IMR-90 (cell line): ENCODE data around the gene EDARADD. TPM values are rescaled to one million over a fixed set of nuclear protein-coding genes. Genes with fewer than 3 reads are reported as not detected.

Experiments used
- ATAC-seq: fragments of 200-7000 bp; cut with Tn5 transposase; 2 replicates; pipeline ENCODE4 v1.9.1; 2020; ENCODE audit warnings: low read depth, mild to moderate bottlenecking, moderate library complexity
- BruUV-seq: library from RNA; stranded (reverse); fragments of 400-500 nt; replicated peaks from 2 replicates; lab custom pipeline; 2021; lab: Mats Ljungman, UMichigan
- CTCF ChIA-PET: fragments of 300-600 bp; formaldehyde crosslinking; extraction: SDS; loops from one replicate; lab custom pipeline; 2021; ENCODE audit warnings: antibody characterized with exemption; lab: Yijun Ruan, JAX
- POLR2A ChIA-PET: fragments of 300-600 bp; sonication (Branson Sonifier 250); formaldehyde crosslinking; loops from one replicate; lab custom pipeline; 2022; ENCODE audit warnings: antibody characterized with exemption; ENCODE audit not compliant: unreplicated experiment; lab: Charles Lee
- DNase-seq: peaks from one replicate; pipeline ENCODE4 v3.0.0; 2013
- H2AFZ ChIP-seq: replicated peaks from 2 replicates; pipeline ENCODE3; 2013; ENCODE audit warnings: low read length, mild to moderate bottlenecking; ENCODE audit not compliant: poor library complexity
- H2AK5ac ChIP-seq: 2 replicates; pipeline ENCODE4 v1.6.1; 2013; ENCODE audit warnings: low read depth, low read length, inconsistent platforms
- H2AK9ac ChIP-seq: replicated peaks from 2 replicates; pipeline ENCODE3; 2013; ENCODE audit warnings: mild to moderate bottlenecking, low read depth, low read length, moderate library complexity; ENCODE audit not compliant: poor library complexity
- H2BK120ac ChIP-seq: 2 replicates; pipeline ENCODE4 v1.6.1; 2013; ENCODE audit warnings: low read depth, low read length, inconsistent platforms
- H2BK15ac ChIP-seq: 3 replicates; pipeline ENCODE4 v1.6.1; 2013; ENCODE audit warnings: low read depth, low read length, inconsistent platforms
- H2BK20ac ChIP-seq: 2 replicates; pipeline ENCODE4 v1.6.1; 2013; ENCODE audit warnings: low read depth, mild to moderate bottlenecking, inconsistent platforms, low read length, moderate library complexity
- H2BK5ac ChIP-seq: 2 replicates; pipeline ENCODE4 v1.6.1; 2013; ENCODE audit warnings: mild to moderate bottlenecking, low read depth, low read length, inconsistent platforms; ENCODE audit not compliant: poor library complexity, severe bottlenecking
- H3K14ac ChIP-seq: replicated peaks from 2 replicates; pipeline ENCODE4 v1.6.1; 2013; ENCODE audit warnings: low read depth, low read length, inconsistent platforms
- H3K18ac ChIP-seq: 2 replicates; pipeline ENCODE4 v1.6.1; 2013; ENCODE audit warnings: low read depth, low read length, control low read depth
- H3K23ac ChIP-seq: 2 replicates; pipeline ENCODE4 v1.6.1; 2013; ENCODE audit warnings: low read depth, low read length, inconsistent platforms
- H3K27ac ChIP-seq: 2 replicates; pipeline ENCODE4 v1.5.1; 2013; ENCODE audit warnings: mild to moderate bottlenecking, control low read depth, low read length; ENCODE audit not compliant: insufficient read depth
- H3K27me3 ChIP-seq: 2 replicates; pipeline ENCODE4 v1.6.1; 2013; ENCODE audit warnings: low read length; ENCODE audit not compliant: control insufficient read depth, insufficient read depth
- H3K36me3 ChIP-seq: 2 replicates; pipeline ENCODE4 v1.6.1; 2013; ENCODE audit warnings: low read length, mixed read lengths; ENCODE audit not compliant: control insufficient read depth, insufficient read depth
- H3K4ac ChIP-seq: 2 replicates; pipeline ENCODE4 v1.6.1; 2013; ENCODE audit warnings: low read depth, low read length, inconsistent platforms
- H3K4me1 ChIP-seq: 2 replicates; pipeline ENCODE4 v1.6.1; 2013; ENCODE audit warnings: low read length, mixed read lengths; ENCODE audit not compliant: control insufficient read depth, insufficient read depth
- H3K4me2 ChIP-seq: 2 replicates; pipeline ENCODE4 v1.6.1; 2013; ENCODE audit warnings: low read depth, mild to moderate bottlenecking, control low read depth, low read length, moderate library complexity
- H3K4me3 ChIP-seq: 2 replicates; pipeline ENCODE4 v1.5.1; 2013; ENCODE audit warnings: low read depth, mild to moderate bottlenecking, control low read depth, low read length, moderate library complexity; ENCODE audit not compliant: insufficient read depth
- H3K56ac ChIP-seq: 2 replicates; pipeline ENCODE4 v1.6.1; 2013; ENCODE audit warnings: low read length, inconsistent platforms; ENCODE audit not compliant: insufficient read depth; ENCODE audit errors: extremely low read depth
- H3K79me1 ChIP-seq, 2 experiments: 2 replicates each; pipeline ENCODE4 v1.6.1; 2013; ENCODE audit warnings: low read length in 2 of 2, inconsistent platforms in 1 of 2, low read depth in 1 of 2
- H3K9ac ChIP-seq: 2 replicates; pipeline ENCODE4 v1.6.1; 2013; ENCODE audit warnings: low read depth, low read length, control low read depth
- H3K9me1 ChIP-seq: 2 replicates; pipeline ENCODE4 v1.6.1; 2013; ENCODE audit warnings: low read length, inconsistent platforms; ENCODE audit not compliant: insufficient read depth
- H3K9me3 ChIP-seq: 2 replicates; pipeline ENCODE4 v1.6.1; 2013; ENCODE audit warnings: low read length; ENCODE audit not compliant: control insufficient read depth, insufficient read depth
- H4K20me1 ChIP-seq: 2 replicates; pipeline ENCODE4 v1.6.1; 2013; ENCODE audit warnings: low read length, inconsistent platforms; ENCODE audit not compliant: insufficient read depth
- H4K5ac ChIP-seq: 2 replicates; pipeline ENCODE4 v1.6.1; 2013; ENCODE audit warnings: mild to moderate bottlenecking, low read depth, low read length, control low read depth
- H4K8ac ChIP-seq, 2 experiments: 2 replicates each; pipeline ENCODE4 v1.6.1; 2013; ENCODE audit warnings: low read depth in 2 of 2, low read length in 2 of 2, control low read depth in 1 of 2, inconsistent platforms in 1 of 2
- H4K91ac ChIP-seq: 2 replicates; pipeline ENCODE4 v1.6.1; 2013; ENCODE audit warnings: low read depth, low read length, inconsistent platforms; ENCODE audit not compliant: insufficient read depth
- BHLHE40 ChIP-seq: fragments of 150-350 bp; IDR thresholded peaks from 2 replicates; pipeline ENCODE4 v1.6.1; 2016; ENCODE audit warnings: mild to moderate bottlenecking, low read depth, low read length
- CEBPB ChIP-seq: IDR thresholded peaks from 2 replicates; pipeline ENCODE4 v1.6.1; 2012; ENCODE audit warnings: low read depth, low read length, improper control_type of control experiment
- CHD1 ChIP-seq: IDR thresholded peaks from 2 replicates; pipeline ENCODE4 v1.6.1; 2012; ENCODE audit warnings: low read depth, low read length, improper control_type of control experiment
- FOS ChIP-seq: fragments of 150-350 bp; IDR thresholded peaks from 2 replicates; pipeline ENCODE4 v1.6.1; 2016; ENCODE audit warnings: low read depth, low read length
- MAFK ChIP-seq: IDR thresholded peaks from 2 replicates; pipeline ENCODE4 v1.6.1; 2012; ENCODE audit warnings: low read depth, low read length, improper control_type of control experiment
- MAZ ChIP-seq: IDR thresholded peaks from 2 replicates; pipeline ENCODE4 v1.6.1; 2012; ENCODE audit warnings: low read depth, mild to moderate bottlenecking, low read length, improper control_type of control experiment, moderate library complexity, borderline replicate concordance
- MXI1 ChIP-seq: IDR thresholded peaks from 2 replicates; pipeline ENCODE4 v1.6.1; 2012; ENCODE audit warnings: low read depth, mild to moderate bottlenecking, low read length, moderate library complexity, borderline replicate concordance
- NFE2L2 ChIP-seq: fragments of 150-350 bp; IDR thresholded peaks from 2 replicates; pipeline ENCODE4 v1.6.1; 2016; ENCODE audit warnings: low read depth, mild to moderate bottlenecking, low read length
- POLR2A ChIP-seq: IDR thresholded peaks from 2 replicates; pipeline ENCODE4 v1.6.1; 2012; ENCODE audit warnings: mild to moderate bottlenecking, low read depth, low read length
- RCOR1 ChIP-seq: IDR thresholded peaks from 2 replicates; pipeline ENCODE4 v1.6.1; 2012; ENCODE audit warnings: mild to moderate bottlenecking, low read length, improper control_type of control experiment; ENCODE audit not compliant: insufficient replicate concordance
- RFX5 ChIP-seq: IDR thresholded peaks from 2 replicates; pipeline ENCODE4 v1.8.0; 2012; ENCODE audit warnings: low read depth, mild to moderate bottlenecking, low read length, moderate library complexity
- SMC3 ChIP-seq: fragments of 150-350 bp; IDR thresholded peaks from 2 replicates; pipeline ENCODE4 v1.6.1; 2016; ENCODE audit warnings: low read depth, mild to moderate bottlenecking, antibody characterized with exemption, low read length, moderate library complexity
- WGBS, 2 experiments: methylation state at CpG; one replicate each; pipeline versions ENCODE4 v1.1.5 to v1.1.7; 2013; ENCODE audit warnings: missing lambda C conversion rate in 2 of 2; ENCODE audit not compliant: insufficient read length in 1 of 2; ENCODE audit errors: extremely low coverage in 2 of 2; 5-methylcytosine and 5-hydroxymethylcytosine counted together
- dilution Hi-C: fragments of 300-500 bp; cut with HindIII; formaldehyde crosslinking; loops from one replicate; pipeline ENCODE4 v1.14.3; 2018; ENCODE audit warnings: low sequenced_read_pairs; ENCODE audit not compliant: unreplicated experiment
- in situ Hi-C: fragments of 300-500 bp; cut with MboI; formaldehyde crosslinking; loops from 3 replicates; pipeline ENCODE4 v1.14.3; 2019; ENCODE audit warnings: low sequenced_read_pairs, inconsistent platforms, mixed read lengths
- intact Hi-C: fragments of 100-400 bp; cut with micrococcal nuclease; formaldehyde crosslinking; loops from 2 replicates; pipeline ENCODE4 v1.10.0; 2022
- polyA plus RNA-seq, 3 experiments: library from polyadenylated mRNA; depleted of rRNA; stranded (reverse); fragments of >200 nt; gene quantifications; 2 replicates each; pipeline ENCODE4 v1.2.3, GENCODE V29; 2012; ENCODE audit warnings: low replicate concordance in 1 of 3
- total RNA-seq: library from RNA; depleted of rRNA; stranded (reverse); fragments of >200 nt; gene quantifications from 2 replicates; pipeline ENCODE4 v1.2.3, GENCODE V29; 2012
- TF ChIP-seq, protein P1 (sequence below): conservative IDR thresholded peaks from 2 replicates; pipeline ENCODE4 v1.5.1; 2012; ENCODE audit warnings: mild to moderate bottlenecking, low read depth, low read length, improper control_type of control experiment
- TF ChIP-seq, protein P2 (sequence below): fragments of 150-350 bp; IDR thresholded peaks from 2 replicates; pipeline ENCODE4 v1.6.1; 2017; ENCODE audit warnings: mild to moderate bottlenecking, antibody characterized with exemption, low read length, low read depth
- TF ChIP-seq, protein P3 (sequence below): fragments of 150-350 bp; IDR thresholded peaks from 2 replicates; pipeline ENCODE4 v1.6.1; 2016; ENCODE audit warnings: low read depth, mild to moderate bottlenecking, low read length, moderate library complexity, borderline replicate concordance

EDARADD gene
- total and polyA plus RNA-seq, 2 of the 4 experiments (the other 2 are of a cell fraction): not detected

DNA sequence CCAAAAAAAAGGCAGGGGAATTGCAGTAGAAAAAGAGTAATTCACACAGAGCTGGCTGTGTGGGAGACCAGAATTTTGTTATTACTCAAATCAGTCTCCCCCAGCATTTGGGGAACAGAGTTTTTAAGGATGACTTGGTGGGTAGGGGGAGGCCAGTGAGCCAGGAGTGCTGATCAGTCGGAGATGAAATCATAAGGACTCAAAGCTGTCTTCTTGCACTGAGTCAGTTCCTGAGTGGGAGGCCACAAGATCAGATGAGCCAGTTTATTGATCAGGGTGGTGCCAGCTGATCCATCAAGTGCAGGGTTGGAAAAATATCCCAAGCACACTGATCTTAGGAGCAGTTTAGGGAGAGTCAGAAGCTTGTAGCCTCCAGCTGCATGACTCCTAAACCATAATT is 23.7 kb upstream of the EDARADD start:
- CTCF ChIA-PET: no interaction called here
- Histone ChIP-seq H3K18ac (no peak overlapping the region), H3K23ac (no peak overlapping the region), H3K9ac (no peak overlapping the region), H3K9me3 (no peaks in the 10 kb centered on the region; the same call in 1 of the 2 replicates), H3K14ac (no peak overlapping the region), H3K9me1 (no peaks in the 10 kb centered on the region), H2BK120ac (no peak overlapping the region), H2BK5ac (no peak overlapping the region), H3K36me3 (no peaks in the 10 kb centered on the region), H2AFZ (no peak overlapping the region), H3K4me1 (no peaks in the 10 kb centered on the region), H4K91ac (no peak overlapping the region), H4K5ac (no peak overlapping the region), H3K79me1 (no peaks in the 10 kb centered on the region), H3K4me2 (no peak overlapping the region), H3K27ac (no peak overlapping the region), H4K20me1 (no peaks in the 10 kb centered on the region), H3K27me3 (no peaks in the 10 kb centered on the region), H2BK15ac (no peak overlapping the region), H3K56ac (no peak overlapping the region), H4K8ac (no peak overlapping the region), H2AK5ac (no peak overlapping the region), H2BK20ac (no peak overlapping the region), H3K4me3 (no peak overlapping the region), H3K4ac (no peak overlapping the region), H2AK9ac (no peak overlapping the region)
- dilution Hi-C loops: no loop called here
- TF ChIP-seq, protein P1, sequence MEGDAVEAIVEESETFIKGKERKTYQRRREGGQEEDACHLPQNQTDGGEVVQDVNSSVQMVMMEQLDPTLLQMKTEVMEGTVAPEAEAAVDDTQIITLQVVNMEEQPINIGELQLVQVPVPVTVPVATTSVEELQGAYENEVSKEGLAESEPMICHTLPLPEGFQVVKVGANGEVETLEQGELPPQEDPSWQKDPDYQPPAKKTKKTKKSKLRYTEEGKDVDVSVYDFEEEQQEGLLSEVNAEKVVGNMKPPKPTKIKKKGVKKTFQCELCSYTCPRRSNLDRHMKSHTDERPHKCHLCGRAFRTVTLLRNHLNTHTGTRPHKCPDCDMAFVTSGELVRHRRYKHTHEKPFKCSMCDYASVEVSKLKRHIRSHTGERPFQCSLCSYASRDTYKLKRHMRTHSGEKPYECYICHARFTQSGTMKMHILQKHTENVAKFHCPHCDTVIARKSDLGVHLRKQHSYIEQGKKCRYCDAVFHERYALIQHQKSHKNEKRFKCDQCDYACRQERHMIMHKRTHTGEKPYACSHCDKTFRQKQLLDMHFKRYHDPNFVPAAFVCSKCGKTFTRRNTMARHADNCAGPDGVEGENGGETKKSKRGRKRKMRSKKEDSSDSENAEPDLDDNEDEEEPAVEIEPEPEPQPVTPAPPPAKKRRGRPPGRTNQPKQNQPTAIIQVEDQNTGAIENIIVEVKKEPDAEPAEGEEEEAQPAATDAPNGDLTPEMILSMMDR: no peak
- no peak for TF ChIP-seq FOS
- TF ChIP-seq RFX5: no peak
- no peak for TF ChIP-seq CHD1
- TF ChIP-seq, protein P2, sequence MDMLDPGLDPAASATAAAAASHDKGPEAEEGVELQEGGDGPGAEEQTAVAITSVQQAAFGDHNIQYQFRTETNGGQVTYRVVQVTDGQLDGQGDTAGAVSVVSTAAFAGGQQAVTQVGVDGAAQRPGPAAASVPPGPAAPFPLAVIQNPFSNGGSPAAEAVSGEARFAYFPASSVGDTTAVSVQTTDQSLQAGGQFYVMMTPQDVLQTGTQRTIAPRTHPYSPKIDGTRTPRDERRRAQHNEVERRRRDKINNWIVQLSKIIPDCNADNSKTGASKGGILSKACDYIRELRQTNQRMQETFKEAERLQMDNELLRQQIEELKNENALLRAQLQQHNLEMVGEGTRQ: no peak
- no peak for TF ChIP-seq MXI1
- no peak for TF ChIP-seq CEBPB
- TF ChIP-seq MAFK: no peak
- no peak for TF ChIP-seq RCOR1
- TF ChIP-seq MAZ: no peak
- TF ChIP-seq, protein P3, sequence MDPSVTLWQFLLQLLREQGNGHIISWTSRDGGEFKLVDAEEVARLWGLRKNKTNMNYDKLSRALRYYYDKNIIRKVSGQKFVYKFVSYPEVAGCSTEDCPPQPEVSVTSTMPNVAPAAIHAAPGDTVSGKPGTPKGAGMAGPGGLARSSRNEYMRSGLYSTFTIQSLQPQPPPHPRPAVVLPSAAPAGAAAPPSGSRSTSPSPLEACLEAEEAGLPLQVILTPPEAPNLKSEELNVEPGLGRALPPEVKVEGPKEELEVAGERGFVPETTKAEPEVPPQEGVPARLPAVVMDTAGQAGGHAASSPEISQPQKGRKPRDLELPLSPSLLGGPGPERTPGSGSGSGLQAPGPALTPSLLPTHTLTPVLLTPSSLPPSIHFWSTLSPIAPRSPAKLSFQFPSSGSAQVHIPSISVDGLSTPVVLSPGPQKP: no peak
- TF ChIP-seq BHLHE40: no peak
- no peak for TF ChIP-seq NFE2L2
- no peak for TF ChIP-seq SMC3
- TF ChIP-seq POLR2A: no peak
- 40% methylated on average over 1 of the region's 1 CpG; no CpG with 5 or more reads in 1 of the 2 experiments for WGBS, 2 experiments
- no peak for ATAC-seq
- intact Hi-C loops: no loop called here
- in situ Hi-C loops: no loop called here
- POLR2A ChIA-PET: no interaction called here
- DNase-seq: no peak
- no TSS peak for BruUV-seq
